ENCODE data around the gene NPBWR2.

GRCh38 chr20:64153410-64153809, 46.0 kb upstream of the NPBWR2 start:
- TF ChIP-seq CTCF (IDR thresholded peaks at IDR 0.05; ENCODE audit: low read length) = no peak
- TF ChIP-seq EZH2phosphoT487 (IDR thresholded peaks at IDR 0.05; ENCODE audit: low read length) = no peak

Measured in MM.1S (cell line).